ENCODE results near the gene CCR1. TPM values are rescaled to one million over a fixed set of nuclear protein-coding genes. Genes with fewer than 3 reads are reported as not detected.

The CCR1 gene
- total RNA-seq, 4 donors from 2014 or later = 0.77 to 9.1 (median 4.3) TPM

DNA sequence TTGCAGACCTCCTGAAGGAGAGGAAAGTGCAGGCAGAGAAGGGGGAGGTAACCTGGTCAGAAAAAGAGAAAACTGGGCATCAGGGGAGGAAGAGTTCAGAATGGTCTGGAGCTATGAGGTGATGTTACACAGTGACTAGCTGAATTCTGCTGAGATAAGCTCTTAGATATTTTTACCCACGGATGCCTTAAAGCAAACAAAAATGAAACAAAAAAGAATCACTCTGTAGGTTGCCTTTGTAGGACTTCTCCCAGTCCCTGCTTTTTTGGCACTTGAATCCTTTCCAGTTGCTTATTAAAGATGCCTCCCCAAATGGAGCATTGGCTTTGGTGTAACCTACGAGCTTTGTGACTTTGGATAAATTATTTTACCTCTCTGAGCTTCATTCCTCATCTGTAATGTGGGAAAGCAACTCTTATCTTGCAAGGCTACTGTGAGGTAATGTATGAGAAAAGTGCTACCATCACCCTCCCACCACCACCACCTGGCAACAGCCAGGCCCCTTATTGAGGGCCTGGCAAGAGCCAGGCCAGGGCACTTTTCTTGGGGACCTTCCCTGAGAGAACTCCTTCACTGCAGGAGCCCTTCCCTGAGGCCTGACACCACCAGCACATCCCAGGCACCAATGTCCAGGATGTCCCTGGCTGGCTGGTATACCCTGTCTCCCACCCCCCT is 2.7 kb downstream of the CCR1 start:
- Histone ChIP-seq H3K9me3 (no peaks in the 10 kb centered on the region), H3K27me3 (no peaks in the 10 kb centered on the region), H3K27ac (no peak overlapping the region), H3K4me1 (no peaks in the 10 kb centered on the region), H3K36me3 (no peaks in the 10 kb centered on the region), H3K4me3 (no peak overlapping the region)
- no peak for DNase-seq
- intact Hi-C loops (cut with DNase I; ENCODE audit: low total_unique reads) = no loop called here
- TF ChIP-seq, protein P1, sequence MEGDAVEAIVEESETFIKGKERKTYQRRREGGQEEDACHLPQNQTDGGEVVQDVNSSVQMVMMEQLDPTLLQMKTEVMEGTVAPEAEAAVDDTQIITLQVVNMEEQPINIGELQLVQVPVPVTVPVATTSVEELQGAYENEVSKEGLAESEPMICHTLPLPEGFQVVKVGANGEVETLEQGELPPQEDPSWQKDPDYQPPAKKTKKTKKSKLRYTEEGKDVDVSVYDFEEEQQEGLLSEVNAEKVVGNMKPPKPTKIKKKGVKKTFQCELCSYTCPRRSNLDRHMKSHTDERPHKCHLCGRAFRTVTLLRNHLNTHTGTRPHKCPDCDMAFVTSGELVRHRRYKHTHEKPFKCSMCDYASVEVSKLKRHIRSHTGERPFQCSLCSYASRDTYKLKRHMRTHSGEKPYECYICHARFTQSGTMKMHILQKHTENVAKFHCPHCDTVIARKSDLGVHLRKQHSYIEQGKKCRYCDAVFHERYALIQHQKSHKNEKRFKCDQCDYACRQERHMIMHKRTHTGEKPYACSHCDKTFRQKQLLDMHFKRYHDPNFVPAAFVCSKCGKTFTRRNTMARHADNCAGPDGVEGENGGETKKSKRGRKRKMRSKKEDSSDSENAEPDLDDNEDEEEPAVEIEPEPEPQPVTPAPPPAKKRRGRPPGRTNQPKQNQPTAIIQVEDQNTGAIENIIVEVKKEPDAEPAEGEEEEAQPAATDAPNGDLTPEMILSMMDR (IDR thresholded peaks at IDR 0.05) = no peak
- no peak for TF ChIP-seq POLR2A (IDR thresholded peaks at IDR 0.05)

DNA sequence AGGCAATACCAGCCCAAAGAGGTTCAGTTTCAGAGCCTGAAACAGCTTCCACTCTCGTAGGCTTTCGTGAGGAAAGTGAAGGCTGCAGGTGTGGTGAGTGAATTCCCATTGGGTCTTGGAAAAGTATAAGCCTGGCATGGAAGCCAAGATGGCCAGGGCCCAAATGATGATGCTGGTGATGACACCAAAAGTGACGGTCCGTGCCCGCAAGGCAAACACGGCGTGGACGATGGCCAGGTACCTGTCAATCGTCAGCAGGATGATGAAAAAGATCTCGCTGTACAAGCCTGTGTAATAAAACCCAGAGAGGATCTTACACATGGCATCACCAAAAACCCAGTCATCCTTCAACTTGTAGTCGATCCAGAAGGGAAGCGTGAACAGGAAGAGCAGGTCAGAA is 4.4 kb downstream of the CCR1 start:
- DNase-seq = no peak
- Histone ChIP-seq H3K27me3 (no peaks in the 10 kb centered on the region), H3K27ac (no peak overlapping the region), H3K4me1 (no peaks in the 10 kb centered on the region), H3K9me3 (no peaks in the 10 kb centered on the region), H3K4me3 (no peak overlapping the region), H3K36me3 (no peaks in the 10 kb centered on the region)
- intact Hi-C loops (cut with DNase I; ENCODE audit: low total_unique reads) = no loop called here
- no peak for TF ChIP-seq POLR2A (IDR thresholded peaks at IDR 0.05)
- TF ChIP-seq, protein P1 (IDR thresholded peaks at IDR 0.05) = no peak

DNA sequence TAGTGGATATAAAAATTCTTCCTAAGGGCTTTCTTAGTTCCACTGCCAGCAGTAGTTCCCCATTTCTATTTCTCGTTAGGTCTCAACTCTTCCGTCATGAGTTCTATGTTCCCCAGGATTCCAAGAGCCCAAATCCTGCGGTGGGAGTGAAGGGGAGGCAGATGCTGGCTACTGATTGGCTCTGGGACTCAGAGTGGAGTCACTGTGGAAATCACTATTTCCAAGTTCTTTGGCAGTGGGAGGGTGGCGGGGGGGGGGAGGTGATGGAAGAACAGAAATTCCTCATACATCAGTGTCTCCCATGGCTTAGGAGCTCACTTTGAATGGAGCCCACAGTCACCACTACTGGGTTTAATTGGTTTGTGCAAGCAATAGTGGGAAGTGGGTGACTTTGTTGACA is 5.6 kb downstream of the CCR1 start:
- H3K36me3 ChIP-seq = no peaks in the 10 kb centered on the region
- intact Hi-C loops (cut with DNase I; ENCODE audit: low total_unique reads) = no loop called here
- no peak for TF ChIP-seq POLR2A (IDR thresholded peaks at IDR 0.05)
- TF ChIP-seq, protein P1 (IDR thresholded peaks at IDR 0.05) = no peak
- no peaks in the 10 kb centered on the region for H3K4me1 ChIP-seq
- no peak for DNase-seq
- H3K27me3 ChIP-seq = no peaks in the 10 kb centered on the region
- H3K27ac ChIP-seq = no peak overlapping the region
- no peak overlapping the region for H3K4me3 ChIP-seq
- H3K9me3 ChIP-seq = no peaks in the 10 kb centered on the region

DNA sequence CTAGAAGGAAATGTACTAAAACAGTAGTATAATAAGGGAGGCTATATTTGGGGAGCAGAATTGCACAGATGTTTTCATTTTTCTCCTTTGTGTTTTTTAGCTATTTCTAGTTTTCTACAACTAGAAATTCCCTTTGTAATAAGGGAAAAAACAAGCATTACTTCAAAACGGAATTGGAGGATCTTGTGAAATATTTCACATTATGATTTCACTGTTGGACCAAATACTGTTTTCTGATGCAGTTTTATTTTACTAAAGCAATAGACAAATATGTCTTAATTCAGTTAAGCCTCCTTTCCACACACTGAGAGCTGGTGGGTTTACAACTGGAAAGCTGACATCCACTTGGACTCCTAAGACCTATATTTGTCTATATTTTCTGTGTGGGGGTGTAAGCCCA is 7.3 kb downstream of the CCR1 start:
- H3K27ac ChIP-seq = no peak overlapping the region
- H3K36me3 ChIP-seq = no peaks in the 10 kb centered on the region
- TF ChIP-seq POLR2A (IDR thresholded peaks at IDR 0.05) = no peak
- TF ChIP-seq, protein P1 (IDR thresholded peaks at IDR 0.05) = no peak
- intact Hi-C loops (cut with DNase I; ENCODE audit: low total_unique reads) = no loop called here
- no peak for DNase-seq
- H3K9me3 ChIP-seq = no peaks in the 10 kb centered on the region
- H3K4me3 ChIP-seq = no peak overlapping the region
- no peaks in the 10 kb centered on the region for H3K27me3 ChIP-seq
- no peaks in the 10 kb centered on the region for H3K4me1 ChIP-seq

DNA sequence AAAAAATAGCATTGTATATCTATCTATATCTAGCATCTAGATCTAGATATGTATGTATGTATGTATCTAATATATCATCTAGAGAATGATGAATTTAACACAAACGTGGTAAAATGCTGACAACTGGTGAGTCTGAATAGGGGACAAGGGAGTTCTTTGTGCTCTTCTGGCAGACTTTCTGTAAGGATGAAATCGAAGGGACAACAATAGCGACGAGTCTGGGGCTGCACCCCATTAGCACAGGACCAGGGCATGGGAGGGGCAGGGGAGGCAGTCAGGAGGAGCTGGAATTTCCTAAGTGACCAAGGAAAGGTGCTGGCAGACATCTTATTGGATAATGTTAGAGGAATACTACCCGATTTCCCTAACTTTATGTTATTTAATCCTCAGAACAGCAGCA is 7.9 kb downstream of the CCR1 start:
- H3K4me1 ChIP-seq = no peaks in the 10 kb centered on the region
- no peak overlapping the region for H3K27ac ChIP-seq
- no peak overlapping the region for H3K4me3 ChIP-seq
- TF ChIP-seq POLR2A (IDR thresholded peaks at IDR 0.05) = no peak
- TF ChIP-seq, protein P1 (IDR thresholded peaks at IDR 0.05) = no peak
- no peaks in the 10 kb centered on the region for H3K27me3 ChIP-seq
- H3K36me3 ChIP-seq = no peaks in the 10 kb centered on the region
- DNase-seq = no peak
- intact Hi-C loops (cut with DNase I; ENCODE audit: low total_unique reads) = no loop called here
- peaks cover 0 to 1% of the 10 kb centered on the region in 2 donors for H3K9me3 ChIP-seq

Data from uterus (tissue), 4 donors.